Measurements from ENCODE around the gene TGM4. TPM values are rescaled to one million over a fixed set of nuclear protein-coding genes. Genes with fewer than 3 reads are reported as not detected.

TGM4 gene
- total and polyA plus RNA-seq, 10 of the 15 experiments (the other 5 are each of a cell fraction or from before 2014, with no cell fraction given), result not detected

- Histone ChIP-seq H3K4me3 (no peak overlapping the region), H4K20me1 (ENCODE audit: control insufficient read depth, insufficient read depth) (no peaks in the 10 kb centered on the region), H3K4me2 (ENCODE audit: control insufficient read depth, insufficient read depth) (no peak overlapping the region), H3K36me3 (ENCODE audit: control insufficient read depth in 2 of 2, insufficient read depth in 2 of 2, low read length in 1 of 2) (no peaks in the 10 kb centered on the region), H3K79me2 (ENCODE audit: control insufficient read depth, insufficient read depth, low read length) (no peaks in the 10 kb centered on the region), H3K27me3 (replicated peaks in 1 of 2; ENCODE audit: control insufficient read depth in 2 of 2, insufficient read depth in 2 of 2, low read length in 1 of 2) (no peaks in the 10 kb centered on the region), H3K9ac (ENCODE audit: control insufficient read depth, insufficient read depth, low read length) (no peak overlapping the region), H2AFZ (ENCODE audit: control insufficient read depth, low read depth, low read length) (no peak overlapping the region), H3K9me3 (replicated peaks; ENCODE audit: control insufficient read depth, insufficient read depth, low read length) (no peaks in the 10 kb centered on the region), H3K27ac (ENCODE audit: control insufficient read depth, insufficient read depth) (no peak overlapping the region), H3K4me1 (ENCODE audit: control insufficient read depth, insufficient read depth, low read length) (peaks cover 3% of the 10 kb centered on the region; the same call in 1 of the 2 replicates)
- ChIA-PET POLR2A (no interaction called here), CTCF (no interaction called here), RAD21 (ENCODE audit: unreplicated experiment) (no interaction called here), SMC1A (ENCODE audit: uncharacterized antibody, unreplicated experiment) (no interaction called here)
- TF ChIP-seq WRNIP1 (IDR thresholded peaks at IDR 0.05; ENCODE audit: borderline replicate concordance, low read depth, low read length) (no peak), CEBPZ (IDR thresholded peaks at IDR 0.05; ENCODE audit: low read depth, low read length) (no peak), CBX5 (IDR thresholded peaks at IDR 0.05; ENCODE audit: low read depth) (no peak), CEBPB (IDR thresholded peaks at IDR 0.05; ENCODE audit: borderline replicate concordance in 1 of 2, low read depth in 2 of 2, low read length in 2 of 2) (no peak), CREB1 (IDR thresholded peaks at IDR 0.05; ENCODE audit: low read depth) (no peak), SMAD5 (IDR thresholded peaks at IDR 0.05; ENCODE audit: low read depth) (no peak), CBFB (IDR thresholded peaks at IDR 0.05; ENCODE audit: low read depth) (no peak), TBL1XR1 (IDR thresholded peaks at IDR 0.05; ENCODE audit: low read depth, low read length) (no peak), E2F8 (IDR thresholded peaks at IDR 0.05; ENCODE audit: low read depth, partially characterized antibody) (no peak), ZNF24 (IDR thresholded peaks at IDR 0.05) (no peak), MTA2 (IDR thresholded peaks at IDR 0.05; ENCODE audit: low read depth) (no peak), PAX8 (IDR thresholded peaks at IDR 0.05) (no peak), CREM (IDR thresholded peaks at IDR 0.05; ENCODE audit: low read depth) (no peak)
- no TSS peak for BruUV-seq (replicated peaks)
- FAIRE-seq (no peak), ATAC-seq (no peak), DNase-seq (ENCODE audit: low read depth, low spot score) (no peak)
- 65% methylated on average over 3 of the region's 3 CpGs for whole genome bisulfite sequencing (ENCODE audit: insufficient coverage, insufficient replicate concordance, low lambda C conversion rate, missing lambda C conversion rate)
- in situ Hi-C loops (cut with MboI) (no loop called here), intact Hi-C loops (cut with micrococcal nuclease; ENCODE audit: unreplicated experiment) (no loop called here)
These were observed 18.3 kb downstream of the TGM4 start for GRCh38 chr3:44892689-44893088.

All from GM12878 (cell line).